Activated CD4-positive, alpha-beta T cell treated with anti-CD3 and anti-CD28 coated beads, Interleukin-2, amount 10 ng/mL, durations not matched to agents 7 days and 5 days (primary cell): Measurements from ENCODE around the gene FBXO3. TPM values are rescaled to one million over a fixed set of nuclear protein-coding genes. Genes with fewer than 3 reads are reported as not detected.
A peak's percentile ranks its signal among the peaks of the same experiment; 100 is the strongest.

ENCODE experiments used
- CTCF ChIA-PET: fragments of 350-600 bp; sonication (Branson Sonifier 250); formaldehyde crosslinking; loops from one replicate; lab custom pipeline; 2021; ENCODE audit warnings: antibody characterized with exemption; lab: Charles Lee
- POLR2A ChIA-PET: fragments of 350-600 bp; sonication (Branson Sonifier 250); formaldehyde crosslinking; loops from one replicate; lab custom pipeline; 2021; ENCODE audit warnings: antibody characterized with exemption; lab: Charles Lee
- DNase-seq: peaks from one replicate; pipeline ENCODE4 v3.0.0-alpha.2; 2020
- H3K27ac Mint-ChIP-seq: one replicate; pipeline ENCODE4 v1.8.0; 2021; ENCODE audit warnings: mild to moderate bottlenecking, moderate library complexity, mixed read lengths
- H3K27me3 Mint-ChIP-seq: one replicate; pipeline ENCODE4 v1.8.0; 2021; ENCODE audit warnings: mixed read lengths
- H3K36me3 Mint-ChIP-seq: one replicate; pipeline ENCODE4 v1.8.0; 2021; ENCODE audit warnings: low read depth, mixed read lengths
- H3K4me1 Mint-ChIP-seq: one replicate; pipeline ENCODE4 v1.8.0; 2021; ENCODE audit warnings: mixed read lengths
- H3K4me3 Mint-ChIP-seq: one replicate; pipeline ENCODE4 v1.8.0; 2021; ENCODE audit warnings: mild to moderate bottlenecking, moderate library complexity, mixed read lengths
- H3K9me3 Mint-ChIP-seq: one replicate; pipeline ENCODE4 v1.8.0; 2021; ENCODE audit warnings: mixed read lengths
- total RNA-seq, 2 experiments: library from RNA; stranded (reverse); gene quantifications; one replicate each; pipeline ENCODE4 v1.2.3, GENCODE V29; 2021

The FBXO3 gene
- total RNA-seq, 2 experiments from 2014 or later: 22.7 to 24.2 TPM

GRCh38 chr11:33704240-33705002, 69.9 kb downstream of the FBXO3 start:
- peaks cover 13% of the 10 kb centered on the region for H3K36me3 Mint-ChIP-seq
- ChIA-PET POLR2A (interaction anchor here (0.7 kb wide), 1 partner anchor 12 kb away, joined by 3 read pairs; no protein-coding TSS in a partner anchor), CTCF (interaction anchor here (0.9 to 4.7 kb wide), 3 partner anchors 9 to 13 kb away, joined by 3 to 22 read pairs (median 3); no protein-coding TSS in a partner anchor)
- DNase-seq: no peak
- peaks cover 5% of the 10 kb centered on the region for H3K27me3 Mint-ChIP-seq
- no peaks in the 10 kb centered on the region for H3K9me3 Mint-ChIP-seq
- peaks cover 27% of the 10 kb centered on the region for H3K4me1 Mint-ChIP-seq
- H3K4me3 Mint-ChIP-seq: no peak overlapping the region
- no peak overlapping the region for H3K27ac Mint-ChIP-seq

- CTCF ChIA-PET: interaction anchor here (4.7 kb wide), 1 partner anchor 12 kb away, joined by 22 read pairs; no protein-coding TSS in a partner anchor
- no peak overlapping the region for H3K27ac Mint-ChIP-seq
- no peak for DNase-seq
- peaks cover 7% of the 10 kb centered on the region for H3K36me3 Mint-ChIP-seq
- H3K4me3 Mint-ChIP-seq: no peak overlapping the region
- POLR2A ChIA-PET: no interaction called here
- peaks cover 5% of the 10 kb centered on the region for H3K27me3 Mint-ChIP-seq
- H3K4me1 Mint-ChIP-seq: peaks cover 30% of the 10 kb centered on the region
- no peaks in the 10 kb centered on the region for H3K9me3 Mint-ChIP-seq
Measured at GRCh38 chr11:33703788-33704187, 70.5 kb downstream of the FBXO3 start.

- POLR2A ChIA-PET: no interaction called here
- Mint-ChIP-seq H3K4me3 (no peak overlapping the region), H3K4me1 (peaks cover 30% of the 10 kb centered on the region), H3K27ac (no peak overlapping the region), H3K27me3 (peaks cover 7% of the 10 kb centered on the region), H3K9me3 (no peaks in the 10 kb centered on the region), H3K36me3 (peaks cover 5% of the 10 kb centered on the region)
- no peak for DNase-seq
- CTCF ChIA-PET: no interaction called here
Measured at GRCh38 chr11:33703234-33703633, 71.1 kb downstream of the FBXO3 start.

GRCh38 chr11:33701302-33702230, 72.8 kb downstream of the FBXO3 start:
- H3K36me3 Mint-ChIP-seq: peaks cover 3% of the 10 kb centered on the region
- no peak for DNase-seq
- peaks cover 29% of the 10 kb centered on the region for H3K4me1 Mint-ChIP-seq
- peak overlapping the region; percentile 74 for H3K27ac Mint-ChIP-seq
- ChIA-PET POLR2A (no interaction called here), CTCF (interaction anchor here (1.0 to 1.6 kb wide), 2 partner anchors 34 to 35 kb away, joined by 3 to 4 read pairs; no protein-coding TSS in a partner anchor)
- H3K4me3 Mint-ChIP-seq: peak overlapping the region; percentile 89
- no peaks in the 10 kb centered on the region for H3K9me3 Mint-ChIP-seq
- H3K27me3 Mint-ChIP-seq: peaks cover 21% of the 10 kb centered on the region

- ChIA-PET POLR2A (interaction anchor here (0.6 kb wide), 1 partner anchor 74 kb away, joined by 3 read pairs; the partner anchor contains the start of gene FBXO3), CTCF (interaction anchor here (1.0 kb wide), 1 partner anchor 8 kb away, joined by 3 read pairs; no protein-coding TSS in a partner anchor)
- H3K27me3 Mint-ChIP-seq: peaks cover 29% of the 10 kb centered on the region
- H3K36me3 Mint-ChIP-seq: no peaks in the 10 kb centered on the region
- H3K27ac Mint-ChIP-seq: peak within 1 kb of the TSS; percentile 74
- peak; percentile 90 for DNase-seq
- peak within 1 kb of the TSS; percentile 89 for H3K4me3 Mint-ChIP-seq
- H3K4me1 Mint-ChIP-seq: peaks cover 25% of the 10 kb centered on the region
- no peaks in the 10 kb centered on the region for H3K9me3 Mint-ChIP-seq
Measured at GRCh38 chr11:33700502-33701271, 73.6 kb downstream of the FBXO3 start, which contains the start of gene C11orf91. Gene C11orf91, minus strand, starts transcription at chr11:33700826. Its CDS starts 86 bp downstream, at chr11:33700740.

- Mint-ChIP-seq H3K4me3 (peak overlapping the region; percentile 69), H3K27ac (peak overlapping the region; percentile 63), H3K4me1 (peaks cover 25% of the 10 kb centered on the region), H3K9me3 (no peaks in the 10 kb centered on the region), H3K36me3 (no peaks in the 10 kb centered on the region), H3K27me3 (peaks cover 29% of the 10 kb centered on the region)
- ChIA-PET POLR2A (interaction anchor here (0.6 kb wide), 1 partner anchor 74 kb away, joined by 3 read pairs; the partner anchor contains the start of gene FBXO3), CTCF (interaction anchor here (1.0 to 1.2 kb wide), 3 partner anchors 9 to 16 kb away, joined by 3 read pairs; no protein-coding TSS in a partner anchor)
- DNase-seq: no peak
Measured at GRCh38 chr11:33700063-33700501, 74.2 kb downstream of the FBXO3 start.

GRCh38 chr11:33699515-33700062, 74.7 kb downstream of the FBXO3 start:
- no peaks in the 10 kb centered on the region for H3K9me3 Mint-ChIP-seq
- no peak for DNase-seq
- peak overlapping the region; percentile 63 for H3K27ac Mint-ChIP-seq
- ChIA-PET POLR2A (no interaction called here), CTCF (interaction anchor here (1.0 to 1.2 kb wide), 3 partner anchors 9 to 16 kb away, joined by 3 read pairs; no protein-coding TSS in a partner anchor)
- peak overlapping the region; percentile 69 for H3K4me3 Mint-ChIP-seq
- H3K4me1 Mint-ChIP-seq: peaks cover 25% of the 10 kb centered on the region
- peaks cover 29% of the 10 kb centered on the region for H3K27me3 Mint-ChIP-seq
- H3K36me3 Mint-ChIP-seq: no peaks in the 10 kb centered on the region

- ChIA-PET POLR2A (no interaction called here), CTCF (interaction anchor here (1.2 kb wide), 1 partner anchor 17 kb away, joined by 3 read pairs; no protein-coding TSS in a partner anchor)
- Mint-ChIP-seq H3K4me3 (no peak overlapping the region), H3K4me1 (peaks cover 25% of the 10 kb centered on the region), H3K27ac (no peak overlapping the region), H3K36me3 (no peaks in the 10 kb centered on the region), H3K27me3 (peaks cover 29% of the 10 kb centered on the region), H3K9me3 (no peaks in the 10 kb centered on the region)
- no peak for DNase-seq
Measured at GRCh38 chr11:33698921-33699320, 75.4 kb downstream of the FBXO3 start.

GRCh38 chr11:33697997-33698396, 76.3 kb downstream of the FBXO3 start:
- DNase-seq: no peak
- H3K4me3 Mint-ChIP-seq: no peak overlapping the region
- CTCF ChIA-PET: no interaction called here
- peaks cover 25% of the 10 kb centered on the region for H3K4me1 Mint-ChIP-seq
- peaks cover 29% of the 10 kb centered on the region for H3K27me3 Mint-ChIP-seq
- H3K9me3 Mint-ChIP-seq: no peaks in the 10 kb centered on the region
- no peaks in the 10 kb centered on the region for H3K36me3 Mint-ChIP-seq
- no peak overlapping the region for H3K27ac Mint-ChIP-seq
- POLR2A ChIA-PET: no interaction called here

- CTCF ChIA-PET: interaction anchor here (0.6 kb wide), 1 partner anchor 44 kb away, joined by 3 read pairs; no protein-coding TSS in a partner anchor
- Mint-ChIP-seq H3K27ac (no peak overlapping the region), H3K27me3 (peaks cover 29% of the 10 kb centered on the region), H3K9me3 (no peaks in the 10 kb centered on the region), H3K4me3 (no peak overlapping the region), H3K4me1 (peaks cover 24% of the 10 kb centered on the region), H3K36me3 (no peaks in the 10 kb centered on the region)
- POLR2A ChIA-PET: no interaction called here
- no peak for DNase-seq
Measured at GRCh38 chr11:33696931-33697638, 77.2 kb downstream of the FBXO3 start.

GRCh38 chr11:33696411-33696810, 77.9 kb downstream of the FBXO3 start:
- CTCF ChIA-PET: no interaction called here
- no peak overlapping the region for H3K4me3 Mint-ChIP-seq
- no peaks in the 10 kb centered on the region for H3K36me3 Mint-ChIP-seq
- H3K4me1 Mint-ChIP-seq: peaks cover 21% of the 10 kb centered on the region
- H3K27me3 Mint-ChIP-seq: peaks cover 27% of the 10 kb centered on the region
- no peaks in the 10 kb centered on the region for H3K9me3 Mint-ChIP-seq
- POLR2A ChIA-PET: no interaction called here
- DNase-seq: no peak
- no peak overlapping the region for H3K27ac Mint-ChIP-seq
